HUES48 (cell line): ENCODE measurements around the gene DDR2.

Experiments used
- H3K27ac ChIP-seq: one replicate; pipeline ENCODE4 v1.7.0; 2013; ENCODE audit warnings: low read depth, low read length, inconsistent platforms
- H3K27me3 ChIP-seq: 2 replicates; pipeline ENCODE4 v1.6.1; 2013; ENCODE audit warnings: mild to moderate bottlenecking, low read length; ENCODE audit not compliant: control insufficient read depth, insufficient read depth
- H3K36me3 ChIP-seq: 2 replicates; pipeline ENCODE4 v1.6.1; 2013; ENCODE audit warnings: low read length; ENCODE audit not compliant: control insufficient read depth, insufficient read depth
- H3K4me1 ChIP-seq: 2 replicates; pipeline ENCODE4 v1.6.1; 2013; ENCODE audit warnings: mild to moderate bottlenecking, low read length; ENCODE audit not compliant: control insufficient read depth, insufficient read depth
- H3K4me3 ChIP-seq: 2 replicates; pipeline ENCODE4 v1.5.1; 2013; ENCODE audit warnings: mild to moderate bottlenecking, low read depth, low read length
- H3K9ac ChIP-seq: 2 replicates; pipeline ENCODE4 v1.6.1; 2013; ENCODE audit warnings: mild to moderate bottlenecking, low read depth, low read length, moderate library complexity
- H3K9me3 ChIP-seq: 2 replicates; pipeline ENCODE4 v1.6.1; 2013; ENCODE audit warnings: low read length; ENCODE audit not compliant: control insufficient read depth, insufficient read depth

The DDR2 gene

GRCh38 chr1:162688521-162688920 lies 56.3 kb downstream of the DDR2 start:
- Histone ChIP-seq H3K4me3 (no peak overlapping the region), H3K9me3 (no peaks in the 10 kb centered on the region), H3K36me3 (no peaks in the 10 kb centered on the region), H3K4me1 (peaks cover 15% of the 10 kb centered on the region), H3K27me3 (no peaks in the 10 kb centered on the region), H3K27ac (no peak overlapping the region), H3K9ac (no peak overlapping the region)

- no peaks in the 10 kb centered on the region for H3K36me3 ChIP-seq
Measured at GRCh38 chr1:162688931-162689330, 56.7 kb downstream of the DDR2 start.

GRCh38 chr1:162689745-162690671 lies 57.7 kb downstream of the DDR2 start:
- Histone ChIP-seq H3K36me3 (no peaks in the 10 kb centered on the region), H3K4me1 (peaks cover 15% of the 10 kb centered on the region), H3K9ac (no peak overlapping the region), H3K27ac (no peak overlapping the region), H3K4me3 (no peak overlapping the region), H3K27me3 (no peaks in the 10 kb centered on the region), H3K9me3 (no peaks in the 10 kb centered on the region)

More at GRCh38 chr1:162688931-162689330, 56.7 kb downstream of the DDR2 start:
- H3K9me3 ChIP-seq, result no peaks in the 10 kb centered on the region
- no peak overlapping the region for H3K9ac ChIP-seq
- H3K27ac ChIP-seq, result no peak overlapping the region
- peaks cover 15% of the 10 kb centered on the region for H3K4me1 ChIP-seq
- no peaks in the 10 kb centered on the region for H3K27me3 ChIP-seq
- H3K4me3 ChIP-seq, result no peak overlapping the region

- peaks cover 21% of the 10 kb centered on the region for H3K4me1 ChIP-seq
- no peaks in the 10 kb centered on the region for H3K36me3 ChIP-seq
- H3K27ac ChIP-seq, result peak overlapping the region; percentile 81
- peak overlapping the region; percentile 19; the same call in 1 of the 2 replicates for H3K4me3 ChIP-seq
- H3K9me3 ChIP-seq, result no peaks in the 10 kb centered on the region
- no peak overlapping the region for H3K9ac ChIP-seq
- no peaks in the 10 kb centered on the region for H3K27me3 ChIP-seq
Measured at GRCh38 chr1:162690672-162691434, 58.6 kb downstream of the DDR2 start.

- Histone ChIP-seq H3K27ac (no peak overlapping the region), H3K36me3 (no peaks in the 10 kb centered on the region), H3K4me3 (no peak overlapping the region), H3K9me3 (no peaks in the 10 kb centered on the region), H3K4me1 (peaks cover 30% of the 10 kb centered on the region), H3K9ac (no peak overlapping the region), H3K27me3 (no peaks in the 10 kb centered on the region)
Measured at GRCh38 chr1:162691999-162692575, 59.8 kb downstream of the DDR2 start.

GRCh38 chr1:162694911-162695310 lies 62.6 kb downstream of the DDR2 start:
- Histone ChIP-seq H3K27me3 (no peaks in the 10 kb centered on the region), H3K4me1 (peaks cover 30% of the 10 kb centered on the region), H3K9ac (no peak overlapping the region), H3K4me3 (no peak overlapping the region), H3K27ac (no peak overlapping the region), H3K9me3 (no peaks in the 10 kb centered on the region), H3K36me3 (no peaks in the 10 kb centered on the region)

- Histone ChIP-seq H3K4me3 (no peak overlapping the region), H3K27me3 (no peaks in the 10 kb centered on the region), H3K36me3 (no peaks in the 10 kb centered on the region), H3K4me1 (peaks cover 29% of the 10 kb centered on the region), H3K27ac (peak overlapping the region; percentile 74), H3K9me3 (no peaks in the 10 kb centered on the region), H3K9ac (no peak overlapping the region)
Measured at GRCh38 chr1:162695687-162696086, 63.4 kb downstream of the DDR2 start.

- peak overlapping the region; percentile 74 for H3K27ac ChIP-seq
Measured at GRCh38 chr1:162696286-162696862, 64.1 kb downstream of the DDR2 start.

GRCh38 chr1:162697140-162697895 lies 65.1 kb downstream of the DDR2 start:
- no peak overlapping the region for H3K4me3 ChIP-seq
- H3K9me3 ChIP-seq, result no peaks in the 10 kb centered on the region
- peak overlapping the region; percentile 74 for H3K27ac ChIP-seq
- H3K9ac ChIP-seq, result no peak overlapping the region
- H3K36me3 ChIP-seq, result no peaks in the 10 kb centered on the region
- peaks cover 15% of the 10 kb centered on the region for H3K4me1 ChIP-seq
- no peaks in the 10 kb centered on the region for H3K27me3 ChIP-seq

More at GRCh38 chr1:162696286-162696862, 64.1 kb downstream of the DDR2 start:
- Histone ChIP-seq H3K9me3 (no peaks in the 10 kb centered on the region), H3K4me3 (peak overlapping the region; percentile 24; the same call in 1 of the 2 replicates), H3K4me1 (peaks cover 22% of the 10 kb centered on the region), H3K36me3 (no peaks in the 10 kb centered on the region), H3K9ac (no peak overlapping the region), H3K27me3 (no peaks in the 10 kb centered on the region)

GRCh38 chr1:162699366-162699765 lies 67.1 kb downstream of the DDR2 start:
- no peak overlapping the region for H3K27ac ChIP-seq
- peaks cover 15% of the 10 kb centered on the region for H3K4me1 ChIP-seq
- H3K9me3 ChIP-seq, result no peaks in the 10 kb centered on the region
- no peak overlapping the region for H3K4me3 ChIP-seq
- no peaks in the 10 kb centered on the region for H3K36me3 ChIP-seq
- no peaks in the 10 kb centered on the region for H3K27me3 ChIP-seq
- H3K9ac ChIP-seq, result no peak overlapping the region
